HL-60 (cell line): ENCODE results near the gene RHOF.

Experiments
- DNase-seq, 2 experiments: peaks; one replicate each; pipeline ENCODE4 v3.0.0-alpha.2; 2010 to 2020; ENCODE audit warnings: low read depth in 1 of 2, low spot score in 1 of 2
- H3K27ac ChIP-seq: fragments of 250-450 bp; sonication (Bioruptor Pico); replicated peaks from 2 replicates; pipeline ENCODE4 v1.5.1; 2020; ENCODE audit warnings: mild to moderate bottlenecking, moderate library complexity
- H3K27me3 ChIP-seq: fragments of 250-450 bp; sonication (Bioruptor Pico); 2 replicates; pipeline ENCODE4 v1.5.1; 2021; ENCODE audit warnings: mild to moderate bottlenecking, moderate library complexity; ENCODE audit not compliant: insufficient read depth, poor library complexity, severe bottlenecking
- H3K4me3 ChIP-seq: replicated peaks from 2 replicates; pipeline ENCODE4 v1.5.1; 2011; ENCODE audit warnings: mild to moderate bottlenecking, control low read depth, low read length; ENCODE audit not compliant: insufficient read depth
- GABPA ChIP-seq: IDR thresholded peaks from 2 replicates; pipeline ENCODE4 v1.6.1; 2012; ENCODE audit warnings: low read depth
- POLR2AphosphoS5 ChIP-seq: IDR thresholded peaks from 2 replicates; pipeline ENCODE4 v1.6.1; 2012; ENCODE audit warnings: low read depth
- SPI1 ChIP-seq: IDR thresholded peaks from 2 replicates; pipeline ENCODE4 v1.6.1; 2012; ENCODE audit warnings: low read depth, mild to moderate bottlenecking, borderline replicate concordance
- TF ChIP-seq, protein P1 (sequence below): IDR thresholded peaks from 2 replicates; pipeline ENCODE4 v1.6.1; 2012; ENCODE audit warnings: low read depth; ENCODE audit not compliant: insufficient replicate concordance
- TF ChIP-seq, protein P2 (sequence below): IDR thresholded peaks from one replicate; pipeline ENCODE4 v1.5.1; 2011; ENCODE audit warnings: low read length, control low read depth, inconsistent platforms; ENCODE audit not compliant: insufficient read depth

Gene RHOF

DNA sequence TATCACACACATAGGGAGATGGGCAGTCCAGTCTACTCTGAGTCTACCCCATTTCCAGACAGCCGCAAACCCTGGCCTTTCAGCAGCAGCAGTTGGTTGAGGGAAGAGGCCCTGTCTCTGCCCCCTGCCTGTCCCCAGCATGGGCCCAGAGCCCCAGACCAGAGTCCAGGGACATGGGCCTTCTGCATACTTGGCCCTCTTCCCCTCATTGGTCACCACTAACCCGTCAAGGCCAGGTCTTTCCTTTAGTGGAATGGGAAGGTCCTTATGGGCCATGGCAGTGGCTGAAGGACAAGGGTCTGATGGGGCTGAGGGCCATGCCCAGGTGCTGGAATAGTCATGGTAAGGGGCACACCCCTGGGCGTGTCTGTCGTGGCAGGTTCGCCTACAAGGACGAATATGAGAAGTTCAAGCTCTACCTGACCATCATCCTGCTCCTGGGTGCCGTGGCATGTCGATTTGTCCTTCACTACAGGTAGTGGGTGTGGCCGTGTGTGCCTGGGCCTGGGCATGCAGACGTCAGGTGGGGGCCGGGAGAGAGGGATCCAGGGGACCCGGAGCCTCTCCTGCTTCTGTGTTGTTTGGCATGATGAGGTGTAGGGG, 41.6 kb downstream of the RHOF start:
- TF ChIP-seq, protein P1, sequence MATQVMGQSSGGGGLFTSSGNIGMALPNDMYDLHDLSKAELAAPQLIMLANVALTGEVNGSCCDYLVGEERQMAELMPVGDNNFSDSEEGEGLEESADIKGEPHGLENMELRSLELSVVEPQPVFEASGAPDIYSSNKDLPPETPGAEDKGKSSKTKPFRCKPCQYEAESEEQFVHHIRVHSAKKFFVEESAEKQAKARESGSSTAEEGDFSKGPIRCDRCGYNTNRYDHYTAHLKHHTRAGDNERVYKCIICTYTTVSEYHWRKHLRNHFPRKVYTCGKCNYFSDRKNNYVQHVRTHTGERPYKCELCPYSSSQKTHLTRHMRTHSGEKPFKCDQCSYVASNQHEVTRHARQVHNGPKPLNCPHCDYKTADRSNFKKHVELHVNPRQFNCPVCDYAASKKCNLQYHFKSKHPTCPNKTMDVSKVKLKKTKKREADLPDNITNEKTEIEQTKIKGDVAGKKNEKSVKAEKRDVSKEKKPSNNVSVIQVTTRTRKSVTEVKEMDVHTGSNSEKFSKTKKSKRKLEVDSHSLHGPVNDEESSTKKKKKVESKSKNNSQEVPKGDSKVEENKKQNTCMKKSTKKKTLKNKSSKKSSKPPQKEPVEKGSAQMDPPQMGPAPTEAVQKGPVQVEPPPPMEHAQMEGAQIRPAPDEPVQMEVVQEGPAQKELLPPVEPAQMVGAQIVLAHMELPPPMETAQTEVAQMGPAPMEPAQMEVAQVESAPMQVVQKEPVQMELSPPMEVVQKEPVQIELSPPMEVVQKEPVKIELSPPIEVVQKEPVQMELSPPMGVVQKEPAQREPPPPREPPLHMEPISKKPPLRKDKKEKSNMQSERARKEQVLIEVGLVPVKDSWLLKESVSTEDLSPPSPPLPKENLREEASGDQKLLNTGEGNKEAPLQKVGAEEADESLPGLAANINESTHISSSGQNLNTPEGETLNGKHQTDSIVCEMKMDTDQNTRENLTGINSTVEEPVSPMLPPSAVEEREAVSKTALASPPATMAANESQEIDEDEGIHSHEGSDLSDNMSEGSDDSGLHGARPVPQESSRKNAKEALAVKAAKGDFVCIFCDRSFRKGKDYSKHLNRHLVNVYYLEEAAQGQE = no peak
- TF ChIP-seq POLR2AphosphoS5 (no peak), SPI1 (no peak), GABPA (no peak)
- TF ChIP-seq, protein P2, sequence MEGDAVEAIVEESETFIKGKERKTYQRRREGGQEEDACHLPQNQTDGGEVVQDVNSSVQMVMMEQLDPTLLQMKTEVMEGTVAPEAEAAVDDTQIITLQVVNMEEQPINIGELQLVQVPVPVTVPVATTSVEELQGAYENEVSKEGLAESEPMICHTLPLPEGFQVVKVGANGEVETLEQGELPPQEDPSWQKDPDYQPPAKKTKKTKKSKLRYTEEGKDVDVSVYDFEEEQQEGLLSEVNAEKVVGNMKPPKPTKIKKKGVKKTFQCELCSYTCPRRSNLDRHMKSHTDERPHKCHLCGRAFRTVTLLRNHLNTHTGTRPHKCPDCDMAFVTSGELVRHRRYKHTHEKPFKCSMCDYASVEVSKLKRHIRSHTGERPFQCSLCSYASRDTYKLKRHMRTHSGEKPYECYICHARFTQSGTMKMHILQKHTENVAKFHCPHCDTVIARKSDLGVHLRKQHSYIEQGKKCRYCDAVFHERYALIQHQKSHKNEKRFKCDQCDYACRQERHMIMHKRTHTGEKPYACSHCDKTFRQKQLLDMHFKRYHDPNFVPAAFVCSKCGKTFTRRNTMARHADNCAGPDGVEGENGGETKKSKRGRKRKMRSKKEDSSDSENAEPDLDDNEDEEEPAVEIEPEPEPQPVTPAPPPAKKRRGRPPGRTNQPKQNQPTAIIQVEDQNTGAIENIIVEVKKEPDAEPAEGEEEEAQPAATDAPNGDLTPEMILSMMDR = no peak
- DNase-seq = no peak
- Histone ChIP-seq H3K27ac (no peak overlapping the region), H3K4me3 (no peak overlapping the region), H3K27me3 (no peaks in the 10 kb centered on the region)

DNA sequence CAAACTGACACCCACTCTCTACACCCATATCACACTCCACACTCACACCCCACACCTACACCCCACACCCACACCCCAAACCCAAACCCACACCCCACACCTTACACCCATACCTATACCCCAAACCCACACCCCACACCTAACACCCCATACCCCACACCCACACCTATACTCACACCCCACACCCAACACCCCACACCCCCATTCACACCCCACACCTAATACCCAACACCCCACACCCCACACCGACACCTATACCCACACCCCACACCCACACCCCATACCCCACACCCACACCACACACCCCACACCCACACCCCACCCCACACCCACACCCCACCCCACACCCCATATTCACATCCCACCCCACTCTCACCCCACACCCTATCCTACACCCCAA, 42.5 kb downstream of the RHOF start:
- H3K27me3 ChIP-seq = no peaks in the 10 kb centered on the region
- H3K27ac ChIP-seq = no peak overlapping the region
- no peak for DNase-seq
- no peak overlapping the region for H3K4me3 ChIP-seq
- TF ChIP-seq, protein P2 = no peak
- TF ChIP-seq, protein P1 = no peak
- no peak for TF ChIP-seq SPI1
- TF ChIP-seq POLR2AphosphoS5 = no peak
- no peak for TF ChIP-seq GABPA

DNA sequence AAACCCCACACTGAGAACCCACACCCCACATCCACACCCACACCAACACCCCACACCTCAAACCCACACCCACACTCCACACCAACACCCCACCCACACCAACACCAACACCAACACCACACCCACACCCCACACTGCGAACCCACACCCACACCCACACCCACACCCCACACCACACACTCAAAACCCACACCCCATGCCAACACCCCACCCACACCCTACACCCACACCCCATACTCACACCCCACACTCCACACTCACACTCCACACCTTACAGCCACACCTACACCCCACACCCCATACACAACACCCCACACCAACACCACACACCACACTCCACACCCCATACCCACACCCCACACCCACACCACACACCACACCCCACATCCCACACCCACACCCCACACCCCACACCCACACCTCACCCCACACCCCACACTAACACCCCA, 43.0 kb downstream of the RHOF start:
- TF ChIP-seq POLR2AphosphoS5 (no peak), SPI1 (no peak), GABPA (no peak)
- TF ChIP-seq, protein P2 = no peak
- TF ChIP-seq, protein P1 = no peak
- no peak overlapping the region for H3K27ac ChIP-seq
- H3K27me3 ChIP-seq = no peaks in the 10 kb centered on the region

More for the DNA sequence above, 43.0 kb downstream of the RHOF start:
- DNase-seq = no peak
- H3K4me3 ChIP-seq = no peak overlapping the region
